HEK293 (cell line): Measurements from ENCODE around the gene SLC47A2.
"Not testable (repeated sequence)": the region's sequence is repeated elsewhere in the genome, so short reads cannot be mapped to it uniquely, and the experiment has no call there.

Source experiments
- CTCF ChIA-PET: fragments of 350-600 bp; formaldehyde crosslinking; extraction: SDS; loops from one replicate; lab custom pipeline; 2021; ENCODE audit warnings: antibody characterized with exemption; lab: Yijun Ruan, JAX
- POLR2A ChIA-PET: fragments of 300-600 bp; formaldehyde crosslinking; extraction: SDS; loops from one replicate; lab custom pipeline; 2020; ENCODE audit warnings: antibody characterized with exemption, inconsistent platforms; lab: Yijun Ruan, JAX
- H3K27ac ChIP-seq: fragments of 200-500 bp; sonication (Bioruptor generic); 2 replicates; pipeline ENCODE4 v1.5.1; 2014; ENCODE audit warnings: low read depth, low read length, control low read depth, inconsistent platforms; ENCODE audit errors: extremely low read depth
- H3K36me3 ChIP-seq, 2 experiments: fragments of 200-500 bp in 1 of 2; sonication (Bioruptor generic) in 1 of 2; 1 replicate in 1 of 2; 2 replicates in 1 of 2; pipeline ENCODE4 v1.5.1; 2014 to 2017; ENCODE audit warnings: inconsistent platforms in 2 of 2, low read length in 2 of 2; ENCODE audit not compliant: control insufficient read depth in 2 of 2, insufficient read depth in 1 of 2
- H3K4me1 ChIP-seq: fragments of 200-500 bp; sonication (Bioruptor generic); 2 replicates; pipeline ENCODE4 v1.5.1; 2014; ENCODE audit warnings: mild to moderate bottlenecking, low read length, inconsistent platforms; ENCODE audit not compliant: control insufficient read depth, insufficient read depth
- H3K4me3 ChIP-seq: 2 replicates; pipeline ENCODE4 v1.5.1; 2011; ENCODE audit warnings: low read depth, mild to moderate bottlenecking, control low read depth, low read length, moderate library complexity
- H3K9me3 ChIP-seq: fragments of 200-500 bp; sonication (Bioruptor generic); 2 replicates; pipeline ENCODE4 v1.5.1; 2014; ENCODE audit warnings: low read depth, low read length, inconsistent platforms; ENCODE audit not compliant: control insufficient read depth, insufficient read depth
- BCL11B ChIP-seq: fragments of 450-650 bp; formaldehyde crosslinking; IDR thresholded peaks from 2 replicates; pipeline ENCODE4 v1.5.1; 2016; ENCODE audit warnings: low read depth, missing biosample characterization, missing genetic modification characterization
- IKZF3 ChIP-seq: fragments of 450-650 bp; IDR thresholded peaks from 2 replicates; pipeline ENCODE4 v1.5.0; 2018; ENCODE audit warnings: missing biosample characterization, mild to moderate bottlenecking, missing genetic modification characterization, moderate library complexity
- SALL2 ChIP-seq: fragments of 450-650 bp; formaldehyde crosslinking; IDR thresholded peaks from 2 replicates; pipeline ENCODE4 v1.5.0; 2017; ENCODE audit warnings: missing biosample characterization, mild to moderate bottlenecking, missing genetic modification characterization, borderline replicate concordance
- ZBTB48 ChIP-seq: fragments of 450-650 bp; formaldehyde crosslinking; IDR thresholded peaks from 2 replicates; pipeline ENCODE4 v1.5.1; 2016; ENCODE audit warnings: missing biosample characterization, missing genetic modification characterization
- ZFP3 ChIP-seq: fragments of 450-650 bp; formaldehyde crosslinking; IDR thresholded peaks from 2 replicates; pipeline ENCODE4 v1.5.1; 2016; ENCODE audit warnings: low read depth, missing biosample characterization, missing genetic modification characterization
- ZIC2 ChIP-seq: fragments of 450-650 bp; formaldehyde crosslinking; IDR thresholded peaks from 2 replicates; pipeline ENCODE4 v1.5.1; 2016; ENCODE audit warnings: missing biosample characterization, missing genetic modification characterization
- ZNF121 ChIP-seq: fragments of 450-650 bp; formaldehyde crosslinking; IDR thresholded peaks from 2 replicates; pipeline ENCODE4 v1.5.1; 2016; ENCODE audit warnings: missing biosample characterization, missing genetic modification characterization
- ZNF169 ChIP-seq: fragments of 450-650 bp; formaldehyde crosslinking; IDR thresholded peaks from 2 replicates; pipeline ENCODE4 v1.5.1; 2016; ENCODE audit warnings: missing biosample characterization, missing genetic modification characterization
- ZNF274 ChIP-seq, 2 experiments: fragments of 200-500 bp in 1 of 2; fragments of 450-650 bp in 1 of 2; sonication (Bioruptor generic) in 1 of 2; formaldehyde crosslinking in 1 of 2; IDR thresholded peaks; 2 replicates each; pipeline versions ENCODE4 v1.5.1 to v1.6.1; 2014 to 2016; ENCODE audit warnings: borderline replicate concordance in 1 of 2, inconsistent platforms in 1 of 2, low read length in 1 of 2, missing biosample characterization in 1 of 2, missing genetic modification characterization in 1 of 2
- ZNF335 ChIP-seq: fragments of 450-650 bp; formaldehyde crosslinking; conservative IDR thresholded peaks from 2 replicates; pipeline ENCODE4 v1.5.1; 2016; ENCODE audit warnings: missing biosample characterization, missing genetic modification characterization
- ZNF354C ChIP-seq: fragments of 450-650 bp; formaldehyde crosslinking; IDR thresholded peaks from 2 replicates; pipeline ENCODE4 v1.5.1; 2016; ENCODE audit warnings: missing biosample characterization, missing genetic modification characterization, low read depth, borderline replicate concordance
- ZNF366 ChIP-seq: fragments of 450-650 bp; formaldehyde crosslinking; conservative IDR thresholded peaks from 2 replicates; pipeline ENCODE4 v1.5.1; 2016; ENCODE audit warnings: missing biosample characterization, missing genetic modification characterization
- ZNF394 ChIP-seq: fragments of 450-650 bp; formaldehyde crosslinking; IDR thresholded peaks from 2 replicates; pipeline ENCODE4 v1.5.1; 2016; ENCODE audit warnings: missing biosample characterization, missing genetic modification characterization, mild to moderate bottlenecking, moderate library complexity, borderline replicate concordance
- ZNF423 ChIP-seq: fragments of 450-650 bp; formaldehyde crosslinking; IDR thresholded peaks from 2 replicates; pipeline ENCODE4 v1.5.1; 2016; ENCODE audit warnings: missing biosample characterization, missing genetic modification characterization
- ZNF48 ChIP-seq: fragments of 450-650 bp; formaldehyde crosslinking; IDR thresholded peaks from 2 replicates; pipeline ENCODE4 v1.5.1; 2016; ENCODE audit warnings: missing biosample characterization, missing genetic modification characterization
- ZNF600 ChIP-seq: fragments of 450-650 bp; formaldehyde crosslinking; IDR thresholded peaks from 2 replicates; pipeline ENCODE4 v1.5.1; 2016; ENCODE audit warnings: missing biosample characterization, missing genetic modification characterization
- ZNF621 ChIP-seq: fragments of 450-650 bp; formaldehyde crosslinking; IDR thresholded peaks from 2 replicates; pipeline ENCODE4 v1.5.1; 2017; ENCODE audit warnings: missing biosample characterization, missing genetic modification characterization
- ZNF664 ChIP-seq: fragments of 450-650 bp; formaldehyde crosslinking; IDR thresholded peaks from 2 replicates; pipeline ENCODE4 v1.5.1; 2016; ENCODE audit warnings: missing biosample characterization, missing genetic modification characterization
- ZNF670 ChIP-seq: fragments of 450-650 bp; formaldehyde crosslinking; IDR thresholded peaks from 2 replicates; pipeline ENCODE4 v1.5.1; 2016; ENCODE audit warnings: missing biosample characterization, missing genetic modification characterization, low read depth
- ZNF76 ChIP-seq: fragments of 450-650 bp; formaldehyde crosslinking; IDR thresholded peaks from 2 replicates; pipeline ENCODE4; 2016; ENCODE audit warnings: low read depth, missing biosample characterization, missing genetic modification characterization, borderline replicate concordance
- TF ChIP-seq, protein P1 (sequence below): fragments of 450-650 bp; formaldehyde crosslinking; IDR thresholded peaks from 2 replicates; pipeline ENCODE4 v1.5.1; 2016; ENCODE audit warnings: missing biosample characterization, missing genetic modification characterization
- TF ChIP-seq, protein P2 (sequence below): fragments of 450-650 bp; formaldehyde crosslinking; IDR thresholded peaks from 2 replicates; pipeline ENCODE4 v1.5.1; 2016; ENCODE audit warnings: missing biosample characterization, missing genetic modification characterization
- TF ChIP-seq, protein P3 (sequence below): fragments of 450-650 bp; formaldehyde crosslinking; conservative IDR thresholded peaks from 2 replicates; pipeline ENCODE4 v1.5.1; 2016; ENCODE audit warnings: low read depth, missing biosample characterization, missing genetic modification characterization

Gene SLC47A2

GRCh38 chr17:19716108-19717030 is at the start of gene SLC47A2:
Gene SLC47A2 (minus strand): TSS chr17:19716584. CDS start chr17:19716555, 29 bp downstream.
- Histone ChIP-seq H3K4me3 (no peak within 1 kb of the TSS), H3K9me3 (no peaks in the 10 kb centered on the region), H3K27ac (no peak within 1 kb of the TSS), H3K4me1 (no peaks in the 10 kb centered on the region), H3K36me3 (no peaks in the 10 kb centered on the region)
- CTCF ChIA-PET = interaction anchor here (0.7 to 0.9 kb wide), 2 partner anchors 13 to 354 kb away, joined by 3 read pairs; partner anchors contain the start of gene B9D1
- POLR2A ChIA-PET = no interaction called here
- TF ChIP-seq ZIC2 (tag by site-specific recombination) = peak; percentile 90
- no peak for TF ChIP-seq ZNF600 (tag by site-specific recombination)
- no peak for TF ChIP-seq ZNF423 (tag by site-specific recombination)
- 0 out of 2 replicates have a peak, but pooled peaks have one; percentile 32 for TF ChIP-seq ZBTB48 (tag by site-specific recombination)

DNA sequence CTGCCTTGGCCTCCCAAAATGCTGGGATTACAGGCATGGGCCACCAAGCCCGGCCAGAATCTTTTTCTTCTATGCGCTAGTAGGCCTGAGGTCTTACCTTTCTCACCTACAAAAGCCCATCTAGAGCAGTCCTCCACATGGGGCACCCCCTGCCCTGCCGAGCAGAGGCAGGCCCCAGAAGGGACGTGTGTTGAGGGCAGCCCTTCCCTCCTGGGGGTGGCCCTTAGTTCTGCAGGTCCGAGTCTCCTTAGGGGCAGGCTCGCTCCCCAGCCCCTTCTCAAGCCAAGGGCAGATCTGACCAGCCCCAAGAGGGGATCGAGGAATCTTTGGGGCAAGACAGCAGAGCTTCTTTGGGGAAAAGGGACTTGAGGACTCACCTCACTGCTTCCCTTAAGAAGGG is 49.6 kb upstream of the SLC47A2 start:
- Histone ChIP-seq H3K36me3 (peaks cover 0 to 7% of the 10 kb centered on the region in 2 experiments; a peak in 2 of 3 replicates), H3K27ac (no peak overlapping the region), H3K9me3 (no peaks in the 10 kb centered on the region), H3K4me3 (no peak overlapping the region), H3K4me1 (no peaks in the 10 kb centered on the region)
- no peak for TF ChIP-seq ZNF169 (tag by site-specific recombination)
- no peak for TF ChIP-seq ZNF76 (tag by site-specific recombination)
- no peak for TF ChIP-seq ZNF366
- TF ChIP-seq IKZF3 (tag by site-specific recombination) = no peak
- TF ChIP-seq ZNF274 (IDR thresholded peaks at IDR 0.05; ENCODE audit: low read length) = no peak
- no peak for TF ChIP-seq ZNF274 (tag by site-specific recombination; IDR thresholded peaks at IDR 0.05; ENCODE audit: borderline replicate concordance)
- no peak for TF ChIP-seq ZFP3 (tag by site-specific recombination)
- TF ChIP-seq, protein P1, sequence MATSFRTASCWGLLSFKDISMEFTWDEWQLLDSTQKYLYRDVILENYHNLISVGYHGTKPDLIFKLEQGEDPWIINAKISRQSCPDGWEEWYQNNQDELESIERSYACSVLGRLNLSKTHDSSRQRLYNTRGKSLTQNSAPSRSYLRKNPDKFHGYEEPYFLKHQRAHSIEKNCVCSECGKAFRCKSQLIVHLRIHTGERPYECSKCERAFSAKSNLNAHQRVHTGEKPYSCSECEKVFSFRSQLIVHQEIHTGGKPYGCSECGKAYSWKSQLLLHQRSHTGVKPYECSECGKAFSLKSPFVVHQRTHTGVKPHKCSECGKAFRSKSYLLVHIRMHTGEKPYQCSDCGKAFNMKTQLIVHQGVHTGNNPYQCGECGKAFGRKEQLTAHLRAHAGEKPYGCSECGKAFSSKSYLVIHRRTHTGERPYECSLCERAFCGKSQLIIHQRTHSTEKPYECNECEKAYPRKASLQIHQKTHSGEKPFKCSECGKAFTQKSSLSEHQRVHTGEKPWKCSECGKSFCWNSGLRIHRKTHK (tag by site-specific recombination) = no peak
- no peak for TF ChIP-seq ZNF48
- no peak for TF ChIP-seq SALL2 (tag by site-specific recombination)
- no peak for TF ChIP-seq ZNF664 (tag by site-specific recombination)
- no peak for TF ChIP-seq BCL11B (tag by site-specific recombination)
- TF ChIP-seq ZNF394 (tag by site-specific recombination) = no peak
- TF ChIP-seq ZNF670 (tag by site-specific recombination) = no peak
- no peak for TF ChIP-seq ZNF335 (tag by site-specific recombination)
- TF ChIP-seq ZNF121 = no peak
- no peak for TF ChIP-seq ZNF621 (tag by site-specific recombination)
- TF ChIP-seq ZNF354C (tag by site-specific recombination) = no peak
- TF ChIP-seq, protein P2, sequence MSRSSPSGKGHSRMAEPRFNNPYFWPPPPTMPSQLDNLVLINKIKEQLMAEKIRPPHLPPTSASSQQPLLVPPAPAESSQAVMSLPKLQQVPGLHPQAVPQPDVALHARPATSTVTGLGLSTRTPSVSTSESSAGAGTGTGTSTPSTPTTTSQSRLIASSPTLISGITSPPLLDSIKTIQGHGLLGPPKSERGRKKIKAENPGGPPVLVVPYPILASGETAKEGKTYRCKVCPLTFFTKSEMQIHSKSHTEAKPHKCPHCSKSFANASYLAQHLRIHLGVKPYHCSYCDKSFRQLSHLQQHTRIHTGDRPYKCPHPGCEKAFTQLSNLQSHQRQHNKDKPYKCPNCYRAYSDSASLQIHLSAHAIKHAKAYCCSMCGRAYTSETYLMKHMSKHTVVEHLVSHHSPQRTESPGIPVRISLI (tag by site-specific recombination) = no peak
- TF ChIP-seq, protein P3, sequence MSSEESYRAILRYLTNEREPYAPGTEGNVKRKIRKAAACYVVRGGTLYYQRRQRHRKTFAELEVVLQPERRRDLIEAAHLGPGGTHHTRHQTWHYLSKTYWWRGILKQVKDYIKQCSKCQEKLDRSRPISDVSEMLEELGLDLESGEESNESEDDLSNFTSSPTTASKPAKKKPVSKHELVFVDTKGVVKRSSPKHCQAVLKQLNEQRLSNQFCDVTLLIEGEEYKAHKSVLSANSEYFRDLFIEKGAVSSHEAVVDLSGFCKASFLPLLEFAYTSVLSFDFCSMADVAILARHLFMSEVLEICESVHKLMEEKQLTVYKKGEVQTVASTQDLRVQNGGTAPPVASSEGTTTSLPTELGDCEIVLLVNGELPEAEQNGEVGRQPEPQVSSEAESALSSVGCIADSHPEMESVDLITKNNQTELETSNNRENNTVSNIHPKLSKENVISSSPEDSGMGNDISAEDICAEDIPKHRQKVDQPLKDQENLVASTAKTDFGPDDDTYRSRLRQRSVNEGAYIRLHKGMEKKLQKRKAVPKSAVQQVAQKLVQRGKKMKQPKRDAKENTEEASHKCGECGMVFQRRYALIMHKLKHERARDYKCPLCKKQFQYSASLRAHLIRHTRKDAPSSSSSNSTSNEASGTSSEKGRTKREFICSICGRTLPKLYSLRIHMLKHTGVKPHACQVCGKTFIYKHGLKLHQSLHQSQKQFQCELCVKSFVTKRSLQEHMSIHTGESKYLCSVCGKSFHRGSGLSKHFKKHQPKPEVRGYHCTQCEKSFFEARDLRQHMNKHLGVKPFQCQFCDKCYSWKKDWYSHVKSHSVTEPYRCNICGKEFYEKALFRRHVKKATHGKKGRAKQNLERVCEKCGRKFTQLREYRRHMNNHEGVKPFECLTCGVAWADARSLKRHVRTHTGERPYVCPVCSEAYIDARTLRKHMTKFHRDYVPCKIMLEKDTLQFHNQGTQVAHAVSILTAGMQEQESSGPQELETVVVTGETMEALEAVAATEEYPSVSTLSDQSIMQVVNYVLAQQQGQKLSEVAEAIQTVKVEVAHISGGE = no peak
- ChIA-PET POLR2A (interaction anchor here (0.6 to 1.1 kb wide), 2 partner anchors 21 to 100 kb away, joined by 3 read pairs; no protein-coding TSS in a partner anchor), CTCF (interaction anchor here (0.7 to 10.1 kb wide), 52 partner anchors 9 to 449 kb away, joined by 3 to 173 read pairs (median 4); partner anchors contain the start of genes ALDH3A1, ALDH3A2, B9D1 and SLC47A1)

DNA sequence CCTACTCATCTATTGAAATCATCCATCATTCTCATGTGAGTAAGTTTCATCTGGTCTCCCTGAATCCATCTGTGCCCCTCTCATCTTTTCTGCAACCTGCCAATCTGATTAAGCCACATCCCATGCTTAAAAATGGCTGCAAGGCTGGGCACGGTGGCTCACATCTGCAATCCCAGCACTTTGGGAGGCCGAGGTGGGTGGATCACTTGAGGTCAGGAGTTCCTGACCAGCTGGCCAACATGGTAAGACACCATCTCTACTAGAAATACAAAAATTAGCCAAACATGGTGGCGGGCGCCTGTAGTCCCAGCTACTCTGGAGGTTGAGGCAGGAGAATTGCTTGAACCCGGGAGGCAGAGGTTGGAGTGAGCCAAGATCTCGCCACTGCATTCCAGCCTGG is 47.6 kb upstream of the SLC47A2 start:
- CTCF ChIA-PET = interaction anchor here (0.5 to 10.1 kb wide), 12 partner anchors 8 to 402 kb away, joined by 3 to 173 read pairs (median 24); partner anchors contain the start of genes ALDH3A2, B9D1 and SLC47A1
- not testable (repeated sequence) for H3K4me3 ChIP-seq, H3K36me3 ChIP-seq, H3K4me1 ChIP-seq, H3K27ac ChIP-seq, H3K9me3 ChIP-seq
- POLR2A ChIA-PET = interaction anchor here (1.0 to 2.0 kb wide), 3 partner anchors 115 to 401 kb away, joined by 4 to 9 read pairs (median 5); partner anchors contain the start of genes ALDH3A2 and B9D1
